CD4-positive, alpha-beta T cell treated with Interleukin-1 beta for 1 hour (primary cell): ENCODE results near the gene HSPA4.
A peak's percentile ranks its signal among the peaks of the same experiment; 100 is the strongest.
"Not testable (repeated sequence)": the region's sequence is repeated elsewhere in the genome, so short reads cannot be mapped to it uniquely, and the experiment has no call there.

Experiments used
- DNase-seq, 2 donors: peaks; one replicate each; pipeline ENCODE4 v3.0.0-alpha.2; 2020 to 2022

HSPA4 gene

DNA sequence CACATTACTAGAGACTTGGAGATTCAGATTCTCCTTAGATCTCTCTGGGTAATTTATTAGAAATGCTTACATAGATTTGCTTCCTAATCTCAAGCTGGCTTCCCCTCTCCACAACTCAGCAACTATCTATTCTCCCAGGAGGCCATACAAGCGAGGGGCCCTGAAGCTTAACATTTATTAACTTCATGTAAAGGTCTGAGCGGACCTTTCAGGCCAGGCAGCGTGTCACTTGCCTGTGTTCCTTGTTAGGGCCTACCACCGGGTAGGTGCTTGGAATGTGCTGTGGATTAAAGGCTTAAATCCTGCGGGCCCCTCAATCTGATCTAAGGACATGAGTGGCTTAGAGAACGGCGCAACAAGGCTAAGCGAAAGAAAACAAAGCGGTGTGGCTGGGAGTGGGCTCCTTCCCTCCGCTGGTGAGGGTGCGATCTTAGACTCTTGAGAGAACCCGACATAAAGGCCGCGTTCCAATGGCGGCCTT is 712 bp upstream of the HSPA4 start:
- no peak for DNase-seq

DNA sequence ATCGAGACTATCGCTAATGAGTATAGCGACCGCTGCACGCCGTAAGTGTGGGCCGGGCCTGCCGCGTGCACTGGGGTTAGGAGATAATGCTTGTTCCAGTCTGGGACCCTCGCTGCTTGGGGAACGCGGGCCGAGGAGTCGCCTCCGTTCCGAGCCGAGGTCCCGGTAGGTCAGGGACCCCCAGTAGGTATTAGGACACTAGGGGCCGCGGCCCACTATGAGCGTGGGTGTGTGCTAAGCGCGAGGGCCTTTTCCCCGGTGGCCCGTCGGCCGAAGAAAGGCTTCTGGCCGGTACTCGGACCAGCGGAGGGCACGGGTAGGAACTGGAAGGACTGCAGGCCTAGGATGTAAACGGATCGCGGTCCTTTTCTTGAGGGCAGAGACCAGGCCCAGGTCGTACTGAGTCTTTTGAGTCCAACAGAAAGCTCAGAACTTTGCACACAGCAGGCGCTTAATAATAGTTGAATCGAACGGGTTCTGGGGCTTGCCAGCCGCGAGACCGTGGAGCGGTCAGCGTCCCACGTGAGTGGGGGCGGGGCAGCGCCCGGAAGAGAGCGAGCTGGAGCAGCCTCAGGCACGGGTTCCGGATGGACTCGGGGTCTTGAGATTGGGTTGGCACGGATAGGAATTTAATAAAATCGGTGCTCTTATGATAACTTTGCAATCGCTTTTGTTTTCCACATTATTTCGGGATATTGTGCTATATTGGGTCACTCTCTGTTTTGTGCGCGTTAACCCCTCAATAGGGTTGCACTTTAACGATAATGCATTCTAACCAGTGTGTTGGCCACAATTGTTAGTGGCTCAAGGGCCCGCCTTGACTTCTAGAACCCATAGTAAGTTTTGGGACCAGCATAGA is 733 bp downstream of the HSPA4 start:
- DNase-seq = peak; percentile 57 to 66

DNA sequence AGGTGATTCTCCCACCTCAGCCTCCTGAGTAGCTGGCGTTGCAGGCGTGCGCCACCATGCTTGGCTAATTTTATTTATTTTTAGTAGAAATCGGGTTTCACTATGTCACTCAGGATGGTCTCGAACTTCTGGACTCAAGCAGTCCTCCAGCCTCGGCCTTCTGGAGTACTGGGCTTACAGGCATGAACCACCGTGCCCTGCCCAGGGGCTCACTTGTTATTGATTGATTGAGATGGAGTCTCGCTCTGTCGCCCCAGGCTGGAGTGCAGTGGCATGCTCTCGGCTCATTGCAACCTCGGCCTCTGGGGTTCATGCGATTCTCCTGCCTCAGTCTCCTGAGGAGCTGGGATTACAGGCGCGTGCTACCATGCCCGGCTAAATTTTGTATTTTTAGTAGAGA is 1.6 kb downstream of the HSPA4 start:
- no peak for DNase-seq

DNA sequence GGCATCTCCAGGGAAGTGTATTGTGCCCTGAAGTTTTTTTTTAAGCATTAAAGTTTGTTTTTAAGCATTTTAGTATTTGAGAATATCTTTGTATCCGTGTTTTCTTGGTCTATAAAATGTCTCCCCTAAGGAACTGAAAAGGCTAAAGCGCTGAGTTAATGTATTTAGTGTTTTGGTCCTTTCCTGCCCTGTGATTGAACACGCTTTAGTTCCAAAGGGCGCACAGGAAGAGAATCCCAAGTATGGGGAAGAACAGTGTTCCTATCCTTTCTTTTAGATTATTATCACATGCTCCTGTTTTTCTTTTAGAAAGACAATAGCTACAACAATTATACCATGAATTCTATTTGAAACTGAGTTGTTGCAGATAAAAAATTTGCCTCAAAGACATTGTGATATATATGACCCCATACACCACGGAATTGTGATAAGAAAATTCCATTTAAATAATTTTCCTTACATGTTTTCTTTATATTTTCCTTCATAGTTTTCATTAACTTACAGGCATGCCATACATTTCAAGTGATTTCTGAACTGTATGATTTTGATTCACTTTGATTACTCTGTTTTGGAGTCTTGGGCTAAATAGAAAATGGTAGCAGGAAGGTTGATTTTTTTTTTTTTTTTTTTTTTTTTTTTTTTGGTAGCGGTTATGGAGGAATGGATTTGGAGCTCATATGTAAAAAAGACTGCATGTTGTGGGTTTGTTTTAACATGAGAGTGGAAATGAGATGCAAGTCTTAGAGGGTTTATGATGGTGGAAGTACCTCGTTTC is 3.1 kb downstream of the HSPA4 start:
- no peak for DNase-seq

DNA sequence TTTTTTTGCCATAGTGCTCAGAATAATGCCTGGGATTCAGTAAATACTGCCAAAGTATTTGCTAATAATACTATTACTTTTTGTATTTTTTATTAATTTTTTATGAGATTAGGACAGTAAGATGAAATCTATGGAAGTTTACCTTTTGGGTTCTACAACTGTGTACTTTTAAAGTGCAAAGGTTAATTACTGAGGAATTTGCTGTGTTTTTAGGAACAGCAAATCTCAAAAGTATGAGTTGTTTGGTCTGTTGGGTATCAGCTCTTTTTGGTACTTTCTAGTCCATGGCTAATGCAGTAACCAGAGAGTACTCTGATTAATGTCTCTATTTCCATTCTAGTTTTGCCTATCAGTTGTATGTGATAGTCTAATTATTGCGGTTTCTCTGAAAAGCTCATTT is 5.1 kb downstream of the HSPA4 start:
- no peak for DNase-seq

DNA sequence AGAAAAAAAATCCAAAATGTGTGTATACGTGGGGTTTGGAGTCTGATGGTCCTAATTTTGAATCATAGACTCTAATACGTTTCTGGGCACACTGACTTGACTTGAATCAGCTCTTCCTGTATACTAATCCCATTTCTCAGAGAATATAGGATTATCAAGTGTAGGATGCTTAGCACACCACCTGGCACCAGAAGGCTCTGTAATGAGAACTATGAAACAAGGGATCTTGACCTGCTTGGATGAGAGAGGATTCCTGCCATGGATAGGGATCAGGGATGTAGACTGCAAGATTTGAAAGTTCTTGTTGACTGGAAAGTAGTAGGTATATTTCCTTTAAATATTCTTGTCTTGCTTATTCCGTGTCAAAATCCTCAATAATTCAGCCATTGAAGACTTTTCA is 7.8 kb downstream of the HSPA4 start:
- no peak for DNase-seq

DNA sequence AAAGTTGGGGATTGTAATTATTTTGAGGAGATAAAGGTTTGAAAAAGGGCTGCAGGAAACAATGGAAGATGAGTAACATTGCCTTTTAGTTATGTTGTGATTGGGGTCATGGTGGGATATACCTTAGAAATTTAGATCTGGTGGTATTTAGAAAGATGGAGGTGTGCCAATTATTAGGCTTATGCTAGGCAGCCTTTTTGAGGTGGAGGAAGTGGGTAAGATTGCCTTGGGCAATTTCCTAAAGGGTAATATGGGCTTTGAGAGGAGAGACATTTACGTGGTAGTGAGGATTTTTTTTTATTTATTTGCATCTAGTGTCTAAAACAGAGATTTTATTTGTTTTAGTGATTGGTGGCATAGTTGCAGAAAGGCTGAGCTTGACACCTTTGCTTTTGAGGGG is 10.5 kb downstream of the HSPA4 start:
- DNase-seq = no peak

DNA sequence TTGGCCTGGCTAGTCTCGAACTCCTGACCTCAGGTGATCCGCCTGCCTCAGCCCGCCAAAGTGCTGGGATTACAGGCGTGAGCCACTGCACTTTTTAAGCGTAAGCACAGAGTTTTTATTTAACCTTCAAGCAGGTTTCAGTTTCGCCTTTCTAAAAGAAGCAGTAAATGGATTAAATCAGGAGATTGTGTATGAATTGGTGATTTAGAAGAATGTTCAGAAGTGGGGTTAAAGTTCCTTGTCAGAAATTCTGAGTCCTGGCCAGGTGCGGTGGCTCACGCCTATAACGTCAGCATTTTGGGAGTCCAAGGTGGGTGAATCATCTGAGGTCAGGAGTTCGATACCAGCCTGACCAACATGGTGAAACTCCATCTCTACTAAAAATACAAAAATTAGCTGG is 12.2 kb downstream of the HSPA4 start:
- DNase-seq = no peak

DNA sequence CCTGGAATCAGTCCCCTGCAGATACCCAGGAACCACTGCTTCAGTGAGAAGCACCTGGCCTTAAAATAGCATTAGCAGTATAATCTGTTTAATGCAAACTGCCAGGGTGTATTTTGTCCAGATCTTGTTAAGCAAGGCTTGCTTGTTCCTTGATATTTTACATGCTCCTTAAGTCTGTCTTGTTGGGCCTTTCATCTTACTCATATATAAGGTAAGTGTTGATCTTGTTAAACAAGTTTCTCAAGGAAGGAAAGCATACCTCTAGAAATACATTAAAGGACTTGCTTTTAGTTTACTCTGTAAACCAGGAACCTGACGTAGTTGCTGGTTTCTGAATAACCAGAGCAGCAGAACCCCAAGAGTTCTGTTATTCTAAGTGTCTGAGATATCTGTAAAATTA is 13.7 kb downstream of the HSPA4 start:
- no peak for DNase-seq

DNA sequence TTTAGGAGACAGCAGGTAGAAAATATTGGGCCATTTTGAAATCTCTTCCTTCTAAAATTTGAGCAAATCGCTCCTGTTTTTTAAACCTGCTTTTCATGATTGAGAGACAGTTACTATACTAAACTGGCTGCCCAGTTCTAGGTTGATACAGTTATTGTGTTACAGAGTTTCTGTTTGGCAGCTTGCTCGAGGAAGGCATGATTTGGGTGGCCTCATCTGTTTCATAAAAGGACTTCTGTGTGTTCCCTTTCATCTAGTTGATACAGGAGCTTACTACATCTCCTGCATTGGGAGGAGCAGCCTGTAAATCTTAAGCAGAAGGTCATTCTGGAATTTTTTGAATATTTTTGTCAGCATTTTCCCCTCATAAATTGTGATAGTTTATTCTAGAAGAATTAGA is 14.2 kb downstream of the HSPA4 start:
- no peak for DNase-seq

DNA sequence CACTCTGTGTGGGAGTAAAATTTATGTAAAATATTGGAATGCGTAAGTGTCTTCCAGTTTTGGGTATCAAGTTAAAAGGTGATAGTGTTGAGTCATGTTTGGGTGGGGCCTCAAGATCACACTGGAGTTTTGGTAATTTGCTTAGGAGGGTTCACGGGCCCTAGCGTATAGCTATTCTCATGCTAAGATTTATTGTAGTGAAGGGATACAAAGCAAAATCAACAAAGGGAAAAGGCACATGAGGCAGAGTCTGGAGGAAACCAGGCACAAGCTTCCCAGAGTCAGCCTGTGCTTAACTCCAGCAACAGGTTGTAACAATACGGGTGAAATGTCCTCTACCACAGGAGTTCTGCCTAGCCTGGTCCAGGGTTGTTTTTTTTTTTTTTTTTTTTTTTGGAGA is 20.2 kb downstream of the HSPA4 start:
- DNase-seq = no peak

DNA sequence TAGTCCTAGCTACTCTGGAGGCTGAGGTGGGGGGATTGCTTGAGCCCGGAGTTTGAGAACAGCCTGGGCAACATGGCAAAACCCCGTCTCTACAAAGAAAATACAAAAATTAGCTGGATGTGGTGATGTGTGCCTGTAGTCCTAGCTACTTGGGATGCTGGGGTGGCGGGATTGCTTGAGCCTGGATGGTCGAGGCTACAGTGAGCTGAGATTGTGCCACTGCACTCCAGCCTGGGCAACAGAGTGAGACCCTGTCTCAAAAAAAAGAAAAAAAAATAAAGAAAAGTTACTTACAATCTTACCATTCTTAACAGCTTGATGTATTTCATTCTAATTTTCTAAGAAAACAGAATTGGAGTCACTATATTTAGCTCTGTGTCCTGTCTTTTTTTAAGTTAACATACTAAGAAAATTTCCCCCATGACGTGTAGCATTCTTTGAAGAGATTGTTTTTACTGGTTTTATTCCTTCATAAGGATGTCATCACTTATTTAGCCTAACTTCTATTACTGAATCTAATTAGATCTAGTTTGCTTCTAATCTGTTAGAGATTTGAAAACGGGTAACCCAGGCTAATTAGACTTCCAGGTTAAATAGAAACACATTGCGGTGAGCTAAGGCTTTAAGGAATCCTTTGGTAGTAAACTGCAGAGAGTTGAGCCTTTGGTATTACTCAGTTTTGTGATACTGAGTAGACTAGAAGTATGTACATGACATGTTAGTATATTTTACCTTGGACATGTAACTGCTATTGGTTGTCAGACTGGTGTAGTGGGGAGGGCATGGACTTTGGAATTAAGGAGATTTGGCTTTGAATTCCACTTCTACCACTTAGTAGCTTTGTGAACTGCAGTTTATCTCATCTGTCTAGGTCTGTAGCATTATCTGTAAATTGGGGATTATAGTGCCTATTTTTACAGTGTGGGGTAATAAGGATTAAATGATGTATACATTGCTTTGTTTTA is 24.0 kb downstream of the HSPA4 start:
- no peak for DNase-seq

DNA sequence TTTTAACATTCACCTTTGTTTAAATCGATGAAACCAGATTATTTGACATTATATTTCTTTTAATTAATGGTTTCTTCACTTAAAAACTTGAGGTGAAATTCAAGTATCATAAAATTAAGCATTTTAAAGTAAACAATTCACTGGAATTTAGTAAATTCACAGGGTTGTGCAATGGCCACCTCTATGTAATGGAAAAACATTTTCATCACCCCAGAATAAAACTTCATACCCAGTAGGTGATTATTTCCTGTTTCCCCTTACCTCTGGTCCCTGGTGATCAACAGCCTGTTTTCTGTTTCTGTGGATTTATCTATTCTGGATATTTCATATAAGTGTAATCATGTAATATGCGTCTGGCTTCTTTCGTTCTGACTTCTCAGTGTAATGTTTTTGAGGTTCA is 27.2 kb downstream of the HSPA4 start:
- no peak for DNase-seq

DNA sequence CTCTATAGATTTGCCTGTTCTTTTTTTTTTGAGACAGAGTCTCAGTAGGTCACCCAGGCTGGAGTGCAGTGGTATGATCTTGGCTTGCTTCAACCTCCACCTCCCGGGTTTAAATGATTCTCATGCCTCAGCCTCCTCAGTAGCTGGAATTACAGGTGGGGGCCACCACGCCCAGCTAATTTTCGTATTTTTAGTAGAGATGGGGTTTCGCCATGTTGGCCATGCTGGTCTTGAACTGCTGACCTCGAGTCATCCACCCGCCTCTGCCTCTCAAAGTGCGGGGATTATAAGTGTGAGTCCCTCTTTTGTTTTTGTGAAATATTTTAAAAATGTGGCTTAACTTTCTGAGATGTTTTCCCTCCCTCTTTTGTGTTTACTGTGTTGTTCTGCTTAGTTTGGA is 29.2 kb downstream of the HSPA4 start:
- DNase-seq = no peak

DNA sequence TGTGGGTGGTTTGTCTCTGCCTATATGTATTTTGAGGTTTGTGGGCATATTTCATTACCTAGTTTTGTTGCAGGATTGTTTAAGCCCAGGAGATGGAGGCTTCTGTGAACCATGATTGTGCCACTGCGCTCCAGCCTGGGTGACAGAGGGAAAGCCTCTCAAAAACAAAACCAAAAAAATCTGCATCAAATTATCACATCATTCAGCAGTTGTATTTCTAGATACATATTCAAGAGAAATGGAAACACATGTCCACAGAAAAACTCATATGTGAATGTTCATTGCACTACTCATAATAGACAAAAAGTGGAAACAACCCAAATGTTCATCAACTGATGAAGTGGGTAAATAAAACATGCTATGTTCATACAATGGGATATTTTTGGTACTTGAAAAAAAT is 29.9 kb downstream of the HSPA4 start:
- DNase-seq = no peak

DNA sequence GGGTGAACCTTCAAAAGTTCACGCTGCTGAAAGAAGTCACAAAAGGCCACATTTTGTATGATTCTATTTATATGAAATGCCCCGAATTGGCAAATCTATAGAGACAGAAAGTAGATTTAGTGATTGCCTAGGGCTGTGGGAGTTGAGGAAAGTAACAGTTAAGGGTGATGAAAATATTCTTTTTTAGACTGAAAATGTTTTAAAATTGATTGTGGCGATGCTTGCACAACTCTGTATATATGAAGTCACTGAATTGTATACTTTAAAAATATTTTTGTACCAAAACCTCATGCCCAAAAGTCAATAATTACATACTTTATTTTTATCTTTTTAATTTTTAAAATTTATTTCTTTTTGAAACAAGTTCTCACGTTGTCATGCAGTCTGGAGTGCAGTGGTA is 30.3 kb downstream of the HSPA4 start:
- DNase-seq = no peak

DNA sequence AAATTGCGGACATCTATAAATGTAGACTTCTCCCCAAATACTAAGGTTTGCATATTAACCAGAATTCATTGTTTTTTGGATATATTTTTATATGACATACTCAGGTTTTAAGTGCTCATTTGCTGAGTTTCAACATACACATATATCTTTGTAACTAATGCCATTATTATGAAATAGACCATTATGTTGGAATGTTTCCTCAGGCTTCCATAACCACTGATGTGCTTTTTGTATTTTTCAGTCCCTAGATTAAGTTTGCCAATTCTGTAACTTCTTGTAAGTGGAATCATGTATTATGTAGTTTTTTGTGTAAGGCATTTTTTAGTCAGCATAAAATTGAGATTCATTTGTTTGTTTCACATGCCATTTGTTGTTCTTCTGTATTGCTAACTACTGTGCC is 32.1 kb downstream of the HSPA4 start:
- DNase-seq = no peak

DNA sequence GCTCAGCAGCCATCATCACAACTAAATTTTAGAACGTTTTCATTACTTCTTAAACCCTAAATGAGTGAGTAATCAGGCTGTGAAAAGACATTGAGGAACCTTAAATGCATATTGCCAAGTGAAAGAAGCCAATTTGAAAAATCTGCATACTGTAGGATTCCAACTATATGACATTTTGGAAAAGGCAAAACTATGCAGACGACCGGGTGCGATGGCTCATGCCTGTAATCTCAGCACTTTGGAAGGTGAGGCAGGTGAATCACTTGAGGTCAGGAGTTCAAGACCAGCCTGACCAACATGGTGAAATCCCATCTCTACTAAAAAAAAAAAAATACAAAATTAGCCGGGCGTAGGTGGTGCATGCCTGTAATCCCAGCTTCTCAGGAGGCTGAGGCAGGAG is 33.4 kb downstream of the HSPA4 start:
- not testable (repeated sequence) for DNase-seq

DNA sequence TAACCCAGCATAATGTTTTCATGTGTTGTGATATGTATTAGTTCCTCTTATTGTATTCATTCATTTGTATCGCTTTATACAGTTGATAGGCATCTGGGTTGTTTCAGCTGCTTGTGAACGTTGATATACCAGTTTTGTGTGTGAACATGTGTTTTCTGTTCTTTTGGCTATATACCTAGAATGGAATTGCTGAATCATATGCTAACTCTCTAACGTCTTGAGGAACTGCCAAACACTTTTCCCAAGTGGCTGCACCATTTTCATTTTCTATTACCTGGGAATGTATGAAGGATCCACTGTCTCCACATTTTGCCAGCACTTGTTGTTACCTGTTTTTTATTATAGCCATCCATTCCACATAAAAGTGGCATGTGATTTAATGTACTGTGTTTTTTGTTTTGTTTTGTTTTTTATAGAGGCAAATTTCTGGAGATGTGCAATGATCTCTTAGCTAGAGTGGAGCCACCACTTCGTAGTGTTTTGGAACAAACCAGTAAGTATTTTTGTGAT is 34.6 kb downstream of the HSPA4 start:
- DNase-seq = no peak

DNA sequence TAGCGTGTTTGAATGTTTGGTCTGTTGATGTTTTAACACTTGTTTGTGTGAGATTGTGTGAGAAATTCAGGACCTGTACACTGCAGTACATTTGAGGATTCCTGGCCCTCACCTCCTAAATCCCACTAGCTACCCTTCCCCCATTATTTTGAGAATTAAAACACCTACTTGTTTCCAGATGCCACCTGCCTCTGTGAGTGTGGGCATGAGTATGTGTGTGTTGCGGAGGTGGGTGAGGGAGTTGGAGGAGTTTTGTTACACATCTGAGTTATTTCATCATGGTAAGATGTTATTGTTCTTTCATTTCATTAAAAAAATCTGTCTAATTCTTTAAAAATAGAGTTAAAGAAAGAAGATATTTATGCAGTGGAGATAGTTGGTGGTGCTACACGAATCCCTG is 36.3 kb downstream of the HSPA4 start:
- DNase-seq = no peak

DNA sequence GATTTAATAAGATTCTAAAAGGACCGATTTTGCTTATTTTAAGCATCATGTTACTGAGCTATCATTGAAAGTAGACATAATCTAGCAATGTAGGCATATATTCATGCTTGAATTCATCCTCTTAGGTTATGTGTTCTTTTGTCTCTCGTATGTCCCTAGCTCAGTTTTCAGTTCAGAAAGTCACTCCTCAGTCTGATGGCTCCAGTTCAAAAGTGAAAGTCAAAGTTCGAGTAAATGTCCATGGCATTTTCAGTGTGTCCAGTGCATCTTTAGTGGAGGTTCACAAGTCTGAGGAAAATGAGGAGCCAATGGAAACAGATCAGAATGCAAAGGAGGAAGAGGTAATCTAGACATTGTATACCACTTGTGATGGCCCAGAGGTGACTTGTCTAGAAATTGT is 39.2 kb downstream of the HSPA4 start:
- DNase-seq = no peak

DNA sequence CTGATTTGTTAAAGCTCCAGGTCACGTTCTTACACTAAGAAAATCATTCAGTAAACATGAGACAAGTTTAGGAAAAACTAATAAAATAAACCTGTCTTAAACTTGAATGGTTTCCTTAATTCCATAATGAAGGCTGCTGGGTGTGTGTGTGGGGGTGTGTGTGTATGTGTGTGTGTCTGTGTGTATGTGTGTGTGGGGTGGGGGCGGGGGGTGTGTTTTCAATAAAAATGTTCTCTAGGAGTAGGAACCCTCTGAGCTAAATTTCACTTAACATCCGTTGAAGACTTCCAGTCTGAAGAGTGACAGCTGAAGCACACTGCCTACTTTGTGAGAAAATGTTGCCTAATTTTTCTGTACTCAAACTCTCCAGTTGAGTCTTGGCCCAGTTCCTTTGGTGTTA is 54.5 kb downstream of the HSPA4 start:
- DNase-seq = no peak
